IMR-90 (cell line): ENCODE measurements around the gene CEMIP2.

Experiments used
- MXI1 ChIP-seq: IDR thresholded peaks from 2 replicates; pipeline ENCODE4 v1.6.1; 2012; ENCODE audit warnings: low read depth, mild to moderate bottlenecking, low read length, moderate library complexity, borderline replicate concordance
- POLR2A ChIP-seq: IDR thresholded peaks from 2 replicates; pipeline ENCODE4 v1.6.1; 2012; ENCODE audit warnings: mild to moderate bottlenecking, low read depth, low read length
- RAD21 ChIP-seq: IDR thresholded peaks from 2 replicates; pipeline ENCODE4 v1.6.1; 2012; ENCODE audit warnings: low read length, improper control_type of control experiment
- RFX5 ChIP-seq: IDR thresholded peaks from 2 replicates; pipeline ENCODE4 v1.8.0; 2012; ENCODE audit warnings: low read depth, mild to moderate bottlenecking, low read length, moderate library complexity
- TF ChIP-seq, protein P1 (sequence below): conservative IDR thresholded peaks from 2 replicates; pipeline ENCODE4 v1.5.1; 2012; ENCODE audit warnings: mild to moderate bottlenecking, low read depth, low read length, improper control_type of control experiment

DNA sequence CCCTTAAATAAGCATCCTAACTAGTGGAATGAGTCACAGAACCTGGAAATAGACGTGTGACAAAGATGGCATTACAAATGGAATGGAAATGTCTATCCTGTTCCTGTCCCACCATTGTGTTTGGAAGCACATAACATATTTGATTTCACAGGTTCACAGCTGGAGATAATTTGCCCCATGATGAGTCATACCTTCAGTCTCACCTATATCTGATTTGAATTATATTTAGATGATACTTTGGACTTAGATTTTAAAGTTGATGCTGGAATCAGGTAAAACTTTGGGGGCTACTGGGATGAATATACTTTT is 92.5 kb downstream of the CEMIP2 start:
- no peak for TF ChIP-seq RAD21
- TF ChIP-seq RFX5 = no peak
- TF ChIP-seq, protein P1, sequence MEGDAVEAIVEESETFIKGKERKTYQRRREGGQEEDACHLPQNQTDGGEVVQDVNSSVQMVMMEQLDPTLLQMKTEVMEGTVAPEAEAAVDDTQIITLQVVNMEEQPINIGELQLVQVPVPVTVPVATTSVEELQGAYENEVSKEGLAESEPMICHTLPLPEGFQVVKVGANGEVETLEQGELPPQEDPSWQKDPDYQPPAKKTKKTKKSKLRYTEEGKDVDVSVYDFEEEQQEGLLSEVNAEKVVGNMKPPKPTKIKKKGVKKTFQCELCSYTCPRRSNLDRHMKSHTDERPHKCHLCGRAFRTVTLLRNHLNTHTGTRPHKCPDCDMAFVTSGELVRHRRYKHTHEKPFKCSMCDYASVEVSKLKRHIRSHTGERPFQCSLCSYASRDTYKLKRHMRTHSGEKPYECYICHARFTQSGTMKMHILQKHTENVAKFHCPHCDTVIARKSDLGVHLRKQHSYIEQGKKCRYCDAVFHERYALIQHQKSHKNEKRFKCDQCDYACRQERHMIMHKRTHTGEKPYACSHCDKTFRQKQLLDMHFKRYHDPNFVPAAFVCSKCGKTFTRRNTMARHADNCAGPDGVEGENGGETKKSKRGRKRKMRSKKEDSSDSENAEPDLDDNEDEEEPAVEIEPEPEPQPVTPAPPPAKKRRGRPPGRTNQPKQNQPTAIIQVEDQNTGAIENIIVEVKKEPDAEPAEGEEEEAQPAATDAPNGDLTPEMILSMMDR = no peak
- TF ChIP-seq POLR2A = no peak
- TF ChIP-seq MXI1 = no peak
